HFF-Myc (cell line): Measurements from ENCODE around the gene BICRA.

Experiments
- DNase-seq: peaks from one replicate; pipeline ENCODE4 v3.0.0-alpha.2; 2011; ENCODE audit warnings: low read depth; ENCODE audit errors: extremely low read depth
- H3K4me3 ChIP-seq: replicated peaks from 2 replicates; pipeline ENCODE4 v1.5.1; 2011; ENCODE audit warnings: low read depth, mild to moderate bottlenecking, control low read depth, low read length
- CTCF ChIP-seq: IDR thresholded peaks from 2 replicates; pipeline ENCODE4 v1.5.1; 2012; ENCODE audit warnings: mild to moderate bottlenecking, low read depth, low read length, control low read depth; ENCODE audit errors: missing control alignments

The BICRA gene

GRCh38 chr19:47652285-47652684 lies 43.4 kb downstream of the BICRA start:
- no peak for DNase-seq
- H3K4me3 ChIP-seq, result no peak overlapping the region
- TF ChIP-seq CTCF, result no peak

- DNase-seq, result no peak
These were observed 44.9 kb downstream of the BICRA start for GRCh38 chr19:47653856-47654255.

GRCh38 chr19:47657719-47658118 lies 48.8 kb downstream of the BICRA start:
- DNase-seq, result no peak
- TF ChIP-seq CTCF, result no peak
- no peak overlapping the region for H3K4me3 ChIP-seq

More at GRCh38 chr19:47653856-47654255, 44.9 kb downstream of the BICRA start:
- TF ChIP-seq CTCF, result no peak
- H3K4me3 ChIP-seq, result no peak overlapping the region

- no peak for TF ChIP-seq CTCF
- no peak for DNase-seq
- no peak overlapping the region for H3K4me3 ChIP-seq
These were observed 49.8 kb downstream of the BICRA start for GRCh38 chr19:47658431-47659348.

- no peak overlapping the region for H3K4me3 ChIP-seq
- DNase-seq, result no peak
- no peak for TF ChIP-seq CTCF
These were observed 51.5 kb downstream of the BICRA start for GRCh38 chr19:47660435-47660832.

GRCh38 chr19:47661161-47661560 lies 52.2 kb downstream of the BICRA start:
- no peak for TF ChIP-seq CTCF
- no peak for DNase-seq
- no peak overlapping the region for H3K4me3 ChIP-seq
